IMR-90 (cell line): ENCODE data around the gene NNT. TPM values are rescaled to one million over a fixed set of nuclear protein-coding genes. Genes with fewer than 3 reads are reported as not detected.
"Not testable (repeated sequence)": the region's sequence is repeated elsewhere in the genome, so short reads cannot be mapped to it uniquely, and the experiment has no call there.

Source experiments
- ATAC-seq: fragments of 200-7000 bp; cut with Tn5 transposase; 2 replicates; pipeline ENCODE4 v1.9.1; 2020; ENCODE audit warnings: low read depth, mild to moderate bottlenecking, moderate library complexity
- BruUV-seq: library from RNA; stranded (reverse); fragments of 400-500 nt; replicated peaks from 2 replicates; lab custom pipeline; 2021; lab: Mats Ljungman, UMichigan
- CTCF ChIA-PET: fragments of 300-600 bp; formaldehyde crosslinking; extraction: SDS; loops from one replicate; lab custom pipeline; 2021; ENCODE audit warnings: antibody characterized with exemption; lab: Yijun Ruan, JAX
- POLR2A ChIA-PET: fragments of 300-600 bp; sonication (Branson Sonifier 250); formaldehyde crosslinking; loops from one replicate; lab custom pipeline; 2022; ENCODE audit warnings: antibody characterized with exemption; ENCODE audit not compliant: unreplicated experiment; lab: Charles Lee
- DNase-seq: peaks from one replicate; pipeline ENCODE4 v3.0.0; 2013
- H2AFZ ChIP-seq: replicated peaks from 2 replicates; pipeline ENCODE3; 2013; ENCODE audit warnings: low read length, mild to moderate bottlenecking; ENCODE audit not compliant: poor library complexity
- H2AK5ac ChIP-seq: 2 replicates; pipeline ENCODE4 v1.6.1; 2013; ENCODE audit warnings: low read depth, low read length, inconsistent platforms
- H2AK9ac ChIP-seq: replicated peaks from 2 replicates; pipeline ENCODE3; 2013; ENCODE audit warnings: mild to moderate bottlenecking, low read depth, low read length, moderate library complexity; ENCODE audit not compliant: poor library complexity
- H2BK120ac ChIP-seq: 2 replicates; pipeline ENCODE4 v1.6.1; 2013; ENCODE audit warnings: low read depth, low read length, inconsistent platforms
- H2BK15ac ChIP-seq: 3 replicates; pipeline ENCODE4 v1.6.1; 2013; ENCODE audit warnings: low read depth, low read length, inconsistent platforms
- H2BK20ac ChIP-seq: 2 replicates; pipeline ENCODE4 v1.6.1; 2013; ENCODE audit warnings: low read depth, mild to moderate bottlenecking, inconsistent platforms, low read length, moderate library complexity
- H2BK5ac ChIP-seq: 2 replicates; pipeline ENCODE4 v1.6.1; 2013; ENCODE audit warnings: mild to moderate bottlenecking, low read depth, low read length, inconsistent platforms; ENCODE audit not compliant: poor library complexity, severe bottlenecking
- H3K14ac ChIP-seq: replicated peaks from 2 replicates; pipeline ENCODE4 v1.6.1; 2013; ENCODE audit warnings: low read depth, low read length, inconsistent platforms
- H3K18ac ChIP-seq: 2 replicates; pipeline ENCODE4 v1.6.1; 2013; ENCODE audit warnings: low read depth, low read length, control low read depth
- H3K23ac ChIP-seq: 2 replicates; pipeline ENCODE4 v1.6.1; 2013; ENCODE audit warnings: low read depth, low read length, inconsistent platforms
- H3K27ac ChIP-seq: 2 replicates; pipeline ENCODE4 v1.5.1; 2013; ENCODE audit warnings: mild to moderate bottlenecking, control low read depth, low read length; ENCODE audit not compliant: insufficient read depth
- H3K27me3 ChIP-seq: 2 replicates; pipeline ENCODE4 v1.6.1; 2013; ENCODE audit warnings: low read length; ENCODE audit not compliant: control insufficient read depth, insufficient read depth
- H3K36me3 ChIP-seq: 2 replicates; pipeline ENCODE4 v1.6.1; 2013; ENCODE audit warnings: low read length, mixed read lengths; ENCODE audit not compliant: control insufficient read depth, insufficient read depth
- H3K4ac ChIP-seq: 2 replicates; pipeline ENCODE4 v1.6.1; 2013; ENCODE audit warnings: low read depth, low read length, inconsistent platforms
- H3K4me1 ChIP-seq: 2 replicates; pipeline ENCODE4 v1.6.1; 2013; ENCODE audit warnings: low read length, mixed read lengths; ENCODE audit not compliant: control insufficient read depth, insufficient read depth
- H3K4me2 ChIP-seq: 2 replicates; pipeline ENCODE4 v1.6.1; 2013; ENCODE audit warnings: low read depth, mild to moderate bottlenecking, control low read depth, low read length, moderate library complexity
- H3K4me3 ChIP-seq: 2 replicates; pipeline ENCODE4 v1.5.1; 2013; ENCODE audit warnings: low read depth, mild to moderate bottlenecking, control low read depth, low read length, moderate library complexity; ENCODE audit not compliant: insufficient read depth
- H3K56ac ChIP-seq: 2 replicates; pipeline ENCODE4 v1.6.1; 2013; ENCODE audit warnings: low read length, inconsistent platforms; ENCODE audit not compliant: insufficient read depth; ENCODE audit errors: extremely low read depth
- H3K79me1 ChIP-seq, 2 experiments: 2 replicates each; pipeline ENCODE4 v1.6.1; 2013; ENCODE audit warnings: low read length in 2 of 2, inconsistent platforms in 1 of 2, low read depth in 1 of 2
- H3K9ac ChIP-seq: 2 replicates; pipeline ENCODE4 v1.6.1; 2013; ENCODE audit warnings: low read depth, low read length, control low read depth
- H3K9me1 ChIP-seq: 2 replicates; pipeline ENCODE4 v1.6.1; 2013; ENCODE audit warnings: low read length, inconsistent platforms; ENCODE audit not compliant: insufficient read depth
- H3K9me3 ChIP-seq: 2 replicates; pipeline ENCODE4 v1.6.1; 2013; ENCODE audit warnings: low read length; ENCODE audit not compliant: control insufficient read depth, insufficient read depth
- H4K20me1 ChIP-seq: 2 replicates; pipeline ENCODE4 v1.6.1; 2013; ENCODE audit warnings: low read length, inconsistent platforms; ENCODE audit not compliant: insufficient read depth
- H4K5ac ChIP-seq: 2 replicates; pipeline ENCODE4 v1.6.1; 2013; ENCODE audit warnings: mild to moderate bottlenecking, low read depth, low read length, control low read depth
- H4K8ac ChIP-seq, 2 experiments: 2 replicates each; pipeline ENCODE4 v1.6.1; 2013; ENCODE audit warnings: low read depth in 2 of 2, low read length in 2 of 2, control low read depth in 1 of 2, inconsistent platforms in 1 of 2
- H4K91ac ChIP-seq: 2 replicates; pipeline ENCODE4 v1.6.1; 2013; ENCODE audit warnings: low read depth, low read length, inconsistent platforms; ENCODE audit not compliant: insufficient read depth
- WGBS, 2 experiments: methylation state at CpG; one replicate each; pipeline versions ENCODE4 v1.1.5 to v1.1.7; 2013; ENCODE audit warnings: missing lambda C conversion rate in 2 of 2; ENCODE audit not compliant: insufficient read length in 1 of 2; ENCODE audit errors: extremely low coverage in 2 of 2; 5-methylcytosine and 5-hydroxymethylcytosine counted together
- dilution Hi-C: fragments of 300-500 bp; cut with HindIII; formaldehyde crosslinking; loops from one replicate; pipeline ENCODE4 v1.14.3; 2018; ENCODE audit warnings: low sequenced_read_pairs; ENCODE audit not compliant: unreplicated experiment
- in situ Hi-C: fragments of 300-500 bp; cut with MboI; formaldehyde crosslinking; loops from 3 replicates; pipeline ENCODE4 v1.14.3; 2019; ENCODE audit warnings: low sequenced_read_pairs, inconsistent platforms, mixed read lengths
- intact Hi-C: fragments of 100-400 bp; cut with micrococcal nuclease; formaldehyde crosslinking; loops from 2 replicates; pipeline ENCODE4 v1.10.0; 2022
- polyA plus RNA-seq, 3 experiments: library from polyadenylated mRNA; depleted of rRNA; stranded (reverse); fragments of >200 nt; gene quantifications; 2 replicates each; pipeline ENCODE4 v1.2.3, GENCODE V29; 2012; ENCODE audit warnings: low replicate concordance in 1 of 3
- total RNA-seq: library from RNA; depleted of rRNA; stranded (reverse); fragments of >200 nt; gene quantifications from 2 replicates; pipeline ENCODE4 v1.2.3, GENCODE V29; 2012

NNT gene
- total and polyA plus RNA-seq, 2 of the 4 experiments (the other 2 are of a cell fraction) = 23.1 to 57.2 TPM

- peaks cover 9 to 13% of the 10 kb centered on the region in 2 experiments; a peak in 3 of 4 replicates for H3K79me1 ChIP-seq
- H3K9ac ChIP-seq, H3K9me1 ChIP-seq, H3K9me3 ChIP-seq, H2BK5ac ChIP-seq, H3K27ac ChIP-seq, POLR2A ChIA-PET, H2AFZ ChIP-seq, H2BK120ac ChIP-seq, intact Hi-C loops, H3K4ac ChIP-seq, dilution Hi-C loops, H2AK9ac ChIP-seq, DNase-seq, H4K20me1 ChIP-seq, in situ Hi-C loops, H3K4me1 ChIP-seq, H3K56ac ChIP-seq, H3K4me3 ChIP-seq, H2AK5ac ChIP-seq, H4K91ac ChIP-seq, H2BK15ac ChIP-seq, H4K5ac ChIP-seq, H3K23ac ChIP-seq, H3K14ac ChIP-seq, BruUV-seq, H3K18ac ChIP-seq, H3K36me3 ChIP-seq, H4K8ac ChIP-seq, ATAC-seq, H3K4me2 ChIP-seq, H3K27me3 ChIP-seq, H2BK20ac ChIP-seq: not testable (repeated sequence)
- no CpG with 5 or more reads among the region's 2 CpGs for WGBS, 2 experiments
- CTCF ChIA-PET = interaction anchor here (1.0 kb wide), 1 partner anchor 13 kb away, joined by 3 read pairs; no protein-coding TSS in a partner anchor
Measured at GRCh38 chr5:43696444-43696843, 93.5 kb downstream of the NNT start.
